ENCODE results near the gene MYO16.

- TF ChIP-seq GATA2 (IDR thresholded peaks at IDR 0.05; ENCODE audit: low read depth, low read length) (no peak), GATA3 (IDR thresholded peaks at IDR 0.05; ENCODE audit: low read depth, low read length) (no peak)
Observed at GRCh38 chr13:109139346-109139745, 509.9 kb downstream of the MYO16 start.
